ENCODE measurements around the gene GFRA1. TPM values are rescaled to one million over a fixed set of nuclear protein-coding genes. Genes with fewer than 3 reads are reported as not detected.

GFRA1 gene
- total and polyA plus RNA-seq, 12 donors = 0.38 to 9.3 (median 1.7) TPM

GRCh38 chr10:116184512-116184794 lies 88.6 kb downstream of the GFRA1 start:
- intact Hi-C loops (cut with DNase I) = no loop called here
- WGBS, 2 donors = 77 to 88% methylated on average over 3 of the region's 3 CpGs
- H3K4me3 ChIP-seq = no peak overlapping the region
- no peaks in the 10 kb centered on the region for H3K4me1 ChIP-seq
- no peak for DNase-seq
- no peak for TF ChIP-seq CTCF (IDR thresholded peaks at IDR 0.05)
- no peak for ATAC-seq
- no peaks in the 10 kb centered on the region for H3K36me3 ChIP-seq
- H3K27ac ChIP-seq = no peak overlapping the region
- no peaks in the 10 kb centered on the region for H3K9me3 ChIP-seq
- no peaks in the 10 kb centered on the region for H3K27me3 ChIP-seq

GRCh38 chr10:116183733-116184511 lies 89.1 kb downstream of the GFRA1 start:
- Histone ChIP-seq H3K4me1 (no peaks in the 10 kb centered on the region), H3K4me3 (no peak overlapping the region), H3K27me3 (no peaks in the 10 kb centered on the region), H3K27ac (no peak overlapping the region), H3K36me3 (no peaks in the 10 kb centered on the region), H3K9me3 (no peaks in the 10 kb centered on the region)
- WGBS, 2 donors = 37 to 39% methylated on average over 5 of the region's 5 CpGs
- intact Hi-C loops (cut with DNase I) = no loop called here
- DNase-seq = no peak
- no peak for TF ChIP-seq CTCF (IDR thresholded peaks at IDR 0.05)
- ATAC-seq = peak in 4 of 8 donors; percentile 53 to 82 (median 64)

- Histone ChIP-seq H3K36me3 (no peaks in the 10 kb centered on the region), H3K27me3 (no peaks in the 10 kb centered on the region), H3K27ac (no peak overlapping the region), H3K9me3 (no peaks in the 10 kb centered on the region), H3K4me3 (no peak overlapping the region), H3K4me1 (no peaks in the 10 kb centered on the region)
- intact Hi-C loops (cut with DNase I) = no loop called here
- DNase-seq = no peak
- TF ChIP-seq CTCF (IDR thresholded peaks at IDR 0.05) = no peak
- 94 to 97% methylated on average over 2 of the region's 2 CpGs for WGBS, 2 donors
- ATAC-seq = no peak
These were observed 90.6 kb downstream of the GFRA1 start for GRCh38 chr10:116182426-116182825.

- H3K27me3 ChIP-seq = no peaks in the 10 kb centered on the region
These were observed 94.9 kb downstream of the GFRA1 start for GRCh38 chr10:116178086-116178605.

More at GRCh38 chr10:116178086-116178605, 94.9 kb downstream of the GFRA1 start:
- 50% methylated on average over 9 of the region's 9 CpGs for WGBS, 2 donors
- Histone ChIP-seq H3K4me1 (no peaks in the 10 kb centered on the region), H3K27ac (no peak overlapping the region), H3K36me3 (no peaks in the 10 kb centered on the region), H3K4me3 (no peak overlapping the region), H3K9me3 (no peaks in the 10 kb centered on the region)
- ATAC-seq (peak in 1 of 8 donors; percentile 24), DNase-seq (no peak)
- TF ChIP-seq CTCF (IDR thresholded peaks at IDR 0.05) = no peak
- intact Hi-C loops (cut with DNase I) = no loop called here
